ENCODE results near the gene WFDC10B. TPM values are rescaled to one million over a fixed set of nuclear protein-coding genes. Genes with fewer than 3 reads are reported as not detected.

The WFDC10B gene
- total RNA-seq, 1 experiment from 2014 or later: not detected

DNA sequence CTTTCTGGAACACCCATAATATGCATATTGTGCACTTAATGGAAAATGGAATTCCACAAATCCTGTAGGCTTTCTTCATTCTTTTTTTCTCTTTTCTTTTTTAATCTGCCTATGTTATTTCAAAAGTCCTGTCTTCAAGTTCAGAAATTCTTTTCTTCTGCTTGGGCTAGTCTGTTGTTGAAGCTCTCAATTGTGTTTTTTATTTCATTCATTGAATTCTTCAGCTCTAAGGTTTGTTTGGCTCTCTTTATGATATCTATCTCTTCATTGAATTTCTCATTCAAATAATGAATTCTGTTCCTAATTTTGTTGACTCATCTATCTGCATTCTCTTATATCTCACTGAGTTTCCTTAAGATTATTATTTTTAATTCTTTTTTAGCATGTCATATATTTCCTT is 27.4 kb upstream of the WFDC10B start:
- H2BK5ac ChIP-seq (ENCODE audit: insufficient read length, low read length): no peak overlapping the region
- H3K23me2 ChIP-seq (ENCODE audit: insufficient read length, low read depth, low read length, poor library complexity, severe bottlenecking): no peaks in the 10 kb centered on the region
- H3K9me3 ChIP-seq (ENCODE audit: control insufficient read depth, low read depth, low read length): peaks cover 10% of the 10 kb centered on the region
- no peak overlapping the region for H2BK12ac ChIP-seq (ENCODE audit: insufficient read length, low read depth, low read length)
- no peaks in the 10 kb centered on the region; the same call in 1 of the 2 replicates for H3K27me3 Mint-ChIP-seq (ENCODE audit: low read depth)
- no peak overlapping the region for H3K27ac ChIP-seq (ENCODE audit: insufficient read length, low read depth, low read length)
- H3K27me3 ChIP-seq (ENCODE audit: insufficient read depth, low read length): no peaks in the 10 kb centered on the region
- H2BK120ac ChIP-seq (ENCODE audit: low read depth, low read length, poor library complexity, severe bottlenecking): no peak overlapping the region
- H2AK5ac ChIP-seq (ENCODE audit: insufficient read length, low read length): no peak overlapping the region
- H3K36me3 Mint-ChIP-seq (ENCODE audit: insufficient read depth in 1 of 3, low read depth in 3 of 3): peaks cover 17 to 34% (median 21%) of the 10 kb centered on the region in 3 experiments
- H3K18ac ChIP-seq (ENCODE audit: insufficient read length, low read depth, low read length): no peak overlapping the region
- no peak overlapping the region for H3T11ph ChIP-seq (ENCODE audit: low read length)
- no peak overlapping the region for H4K8ac ChIP-seq (replicated peaks; ENCODE audit: insufficient read length, low read depth, low read length)
- no peak overlapping the region for H3K4me2 ChIP-seq (ENCODE audit: insufficient read depth, insufficient read length, low read length)
- peaks cover 41 to 71% of the 10 kb centered on the region in 2 experiments for H3K9me3 Mint-ChIP-seq
- H3K79me1 ChIP-seq (ENCODE audit: insufficient read depth, low read depth, low read length, poor library complexity, severe bottlenecking): no peaks in the 10 kb centered on the region
- no peak overlapping the region for H3K23ac ChIP-seq (ENCODE audit: insufficient read length, low read depth, low read length)
- H3K79me2 ChIP-seq (ENCODE audit: insufficient read depth, low read length): no peaks in the 10 kb centered on the region
- H4K91ac ChIP-seq (ENCODE audit: insufficient read length, low read depth, low read length): no peak overlapping the region
- H3K14ac ChIP-seq (ENCODE audit: insufficient read depth, low read length): no peak overlapping the region
- no peak overlapping the region for H2AFZ ChIP-seq (ENCODE audit: low read length)
- no peaks in the 10 kb centered on the region for H3K4me1 Mint-ChIP-seq
- H2BK20ac ChIP-seq (ENCODE audit: low read depth, low read length, poor library complexity, severe bottlenecking): no peak overlapping the region
- H3K4me1 ChIP-seq (ENCODE audit: insufficient read depth, low read length): no peaks in the 10 kb centered on the region
- no peak overlapping the region for H3K4me3 Mint-ChIP-seq
- no peak overlapping the region for H3K9ac ChIP-seq (ENCODE audit: extremely low read depth, insufficient read length, low read length)
- no peaks in the 10 kb centered on the region for H4K20me1 ChIP-seq (ENCODE audit: control insufficient read depth, insufficient read depth, insufficient read length)
- no peak overlapping the region for H2BK15ac ChIP-seq (ENCODE audit: low read depth, low read length)
- no peak for DNase-seq
- TF ChIP-seq CTCF (conservative IDR thresholded peaks at IDR 0.05): no peak
- H3K4ac ChIP-seq (ENCODE audit: low read depth, low read length): no peak overlapping the region
- H4K5ac ChIP-seq (ENCODE audit: insufficient read length, low read depth, low read length): no peak overlapping the region
- H3K56ac ChIP-seq (ENCODE audit: insufficient read length, low read depth, low read length): no peak overlapping the region
- no peak overlapping the region for H3K27ac Mint-ChIP-seq
